ENCODE results near the gene TMEM266.
A peak's percentile ranks its signal among the peaks of the same experiment; 100 is the strongest.

The TMEM266 gene

GRCh38 chr15:76183930-76184649 lies 124.3 kb downstream of the TMEM266 start:
- DNase-seq (ENCODE audit: low read depth), result no peak

DNA sequence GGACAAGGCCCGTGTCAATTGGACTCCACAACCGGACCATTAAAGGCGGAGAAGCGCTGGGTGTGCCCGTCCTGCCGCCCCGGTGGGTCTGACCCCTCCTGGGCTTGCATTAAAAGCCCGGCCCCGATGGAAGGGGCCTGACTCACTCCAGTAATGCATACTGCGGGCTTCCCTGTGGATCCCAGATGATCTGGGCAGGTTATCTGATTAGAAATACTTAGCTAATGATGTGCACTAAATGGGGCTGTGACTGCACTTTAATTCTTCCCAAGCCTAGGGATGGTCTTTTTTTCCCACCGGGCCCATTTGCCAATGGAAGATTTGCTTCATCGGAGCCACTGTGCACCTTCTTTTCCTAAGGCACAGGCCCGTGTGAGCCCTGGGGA lies 124.9 kb downstream of the TMEM266 start:
- no peak for DNase-seq (ENCODE audit: low read depth)

- peak; percentile 50 for DNase-seq (ENCODE audit: low read depth)
These were observed 125.9 kb downstream of the TMEM266 start for GRCh38 chr15:76185716-76186115.

- no peak for DNase-seq (ENCODE audit: low read depth)
These were observed 127.4 kb downstream of the TMEM266 start for GRCh38 chr15:76187163-76187562.

DNA sequence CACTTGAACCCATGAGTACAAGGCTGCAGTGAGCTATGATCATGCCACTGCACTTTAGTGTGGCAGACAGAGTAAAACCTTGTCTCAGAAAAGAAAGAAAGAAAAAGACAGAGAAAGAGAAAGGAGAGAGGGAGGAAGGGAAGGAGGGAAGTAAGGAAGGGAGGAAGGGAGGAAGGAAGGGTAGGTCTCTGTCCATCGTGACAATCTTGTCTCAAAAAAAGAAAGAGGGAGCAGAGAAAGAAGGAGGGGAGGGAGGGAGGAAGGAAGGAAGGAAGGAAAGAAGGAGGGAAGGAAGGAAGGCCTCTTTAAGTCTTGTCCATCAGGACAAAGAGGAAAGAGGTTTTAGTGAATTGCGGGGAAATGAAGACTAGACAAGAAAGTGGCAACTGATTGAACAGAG lies 129.3 kb downstream of the TMEM266 start:
- no peak for DNase-seq (ENCODE audit: low read depth)

GRCh38 chr15:76190070-76190564 lies 130.3 kb downstream of the TMEM266 start:
- no peak for DNase-seq (ENCODE audit: low read depth)

DNA sequence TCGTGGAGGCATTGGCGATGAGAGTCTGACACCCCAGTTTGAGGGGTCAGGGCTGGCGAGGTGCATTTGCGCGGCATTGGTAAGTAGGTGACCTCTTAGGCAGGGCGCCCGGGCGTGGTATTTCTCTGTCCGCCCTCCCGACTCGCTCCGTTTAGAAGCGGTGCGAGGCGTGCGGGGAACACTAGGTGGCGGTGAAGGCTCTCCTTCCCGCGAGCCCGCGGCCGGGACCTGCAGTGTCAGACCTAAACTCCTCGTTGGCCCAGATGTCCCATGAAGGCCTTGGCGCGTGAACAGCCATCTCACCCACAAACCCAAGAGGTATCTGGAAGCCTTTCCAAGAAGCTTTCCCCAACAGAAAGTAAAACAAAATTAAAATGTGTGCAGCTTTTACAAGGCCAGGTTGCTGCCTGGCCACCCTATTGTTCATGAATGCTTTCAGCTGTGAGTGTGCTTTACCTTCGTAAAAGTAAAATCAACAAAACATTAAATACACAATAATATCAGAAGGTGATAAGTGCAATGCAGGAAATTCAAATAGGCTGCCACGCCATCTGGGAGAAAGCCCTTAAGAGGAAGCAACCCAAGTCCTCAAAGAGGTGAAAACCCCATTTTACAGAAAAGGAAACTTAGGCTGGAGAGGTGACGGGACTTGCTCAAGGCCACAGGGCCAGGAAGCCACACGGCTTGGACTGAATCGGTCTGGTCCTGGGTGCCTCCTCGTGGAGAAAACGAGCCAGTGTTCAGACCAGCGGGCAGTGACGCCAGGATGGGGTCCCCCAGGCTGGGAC lies 131.2 kb downstream of the TMEM266 start:
- DNase-seq (ENCODE audit: low read depth), result peak; percentile 64

- no peak for DNase-seq (ENCODE audit: low read depth)
These were observed 131.9 kb downstream of the TMEM266 start for GRCh38 chr15:76191539-76192244.

- no peak for DNase-seq (ENCODE audit: low read depth)
These were observed 132.9 kb downstream of the TMEM266 start for GRCh38 chr15:76192715-76193114.

GRCh38 chr15:76193934-76194333 lies 134.1 kb downstream of the TMEM266 start:
- no peak for DNase-seq (ENCODE audit: low read depth)

GRCh38 chr15:76195506-76196268 lies 135.9 kb downstream of the TMEM266 start:
- DNase-seq (ENCODE audit: low read depth), result no peak

- peak; percentile 74 for DNase-seq (ENCODE audit: low read depth)
These were observed 136.8 kb downstream of the TMEM266 start for GRCh38 chr15:76196269-76197231.

DNA sequence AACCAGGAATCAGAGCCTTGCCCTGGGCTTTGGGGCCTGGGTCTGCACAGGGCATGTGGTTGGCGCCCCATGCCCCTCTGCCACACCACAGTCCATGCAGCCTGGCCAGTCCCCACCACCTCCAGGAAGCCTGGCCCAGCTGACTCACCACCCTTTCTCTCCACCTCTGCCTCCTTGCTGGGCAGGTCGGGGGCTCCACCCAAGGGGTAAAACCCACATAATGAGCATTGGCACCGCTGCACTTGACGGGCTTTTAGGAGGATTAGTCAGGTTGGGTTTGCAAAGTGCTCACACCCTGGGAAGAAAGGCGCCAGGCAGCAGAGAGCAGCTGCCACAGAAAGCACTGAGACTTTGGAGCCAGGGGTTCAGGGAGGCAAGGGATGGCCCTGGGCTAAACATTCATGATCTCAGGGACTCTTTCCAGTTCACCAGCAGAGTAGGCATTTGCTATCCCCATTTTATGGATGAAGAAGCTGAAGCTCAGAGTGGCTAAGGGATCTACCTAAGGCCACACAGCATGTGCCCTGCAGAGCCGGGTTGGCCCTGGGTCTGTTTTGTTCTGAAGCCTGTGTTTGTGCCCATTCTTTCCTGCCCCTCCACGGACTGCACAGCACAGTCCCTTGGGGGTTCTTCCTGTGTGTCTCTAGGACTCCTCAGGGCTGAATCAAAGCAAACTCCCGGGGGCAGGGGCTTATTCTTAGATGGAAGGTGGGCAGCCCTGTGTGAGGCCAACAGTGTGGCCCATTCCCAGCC lies 138.1 kb downstream of the TMEM266 start:
- DNase-seq (ENCODE audit: low read depth), result no peak

DNA sequence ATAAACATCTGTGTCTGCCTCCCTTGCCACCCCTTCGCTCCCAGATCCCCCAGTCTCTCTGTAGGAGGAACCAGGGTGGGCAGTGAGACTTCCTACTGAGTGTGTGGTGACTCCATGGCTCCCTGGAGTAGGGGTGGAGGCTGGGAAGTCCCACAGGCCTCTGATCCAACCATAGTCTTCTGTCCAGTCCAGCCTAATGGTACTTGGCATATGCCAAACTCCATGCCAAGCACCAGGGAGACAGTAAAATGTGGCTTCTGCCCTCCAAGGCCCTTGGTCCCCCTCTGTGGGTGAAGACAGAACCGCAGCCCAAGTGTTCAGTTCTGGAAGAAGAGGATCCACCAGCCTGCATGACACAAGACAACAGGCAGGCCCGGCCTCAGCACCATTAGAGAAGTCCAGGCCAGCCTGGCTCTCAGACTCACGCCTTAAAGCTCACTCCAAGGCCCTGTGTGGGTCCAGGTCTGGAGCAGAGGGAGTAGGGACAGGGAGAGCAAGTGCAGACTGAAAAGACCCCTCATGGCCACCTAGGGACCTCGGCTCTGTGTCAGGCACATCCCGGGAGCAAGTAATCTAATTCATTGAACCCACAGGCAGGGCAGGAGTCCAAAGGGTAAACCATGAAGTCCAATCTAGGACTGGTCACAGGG lies 138.8 kb downstream of the TMEM266 start:
- no peak for DNase-seq (ENCODE audit: low read depth)

DNA sequence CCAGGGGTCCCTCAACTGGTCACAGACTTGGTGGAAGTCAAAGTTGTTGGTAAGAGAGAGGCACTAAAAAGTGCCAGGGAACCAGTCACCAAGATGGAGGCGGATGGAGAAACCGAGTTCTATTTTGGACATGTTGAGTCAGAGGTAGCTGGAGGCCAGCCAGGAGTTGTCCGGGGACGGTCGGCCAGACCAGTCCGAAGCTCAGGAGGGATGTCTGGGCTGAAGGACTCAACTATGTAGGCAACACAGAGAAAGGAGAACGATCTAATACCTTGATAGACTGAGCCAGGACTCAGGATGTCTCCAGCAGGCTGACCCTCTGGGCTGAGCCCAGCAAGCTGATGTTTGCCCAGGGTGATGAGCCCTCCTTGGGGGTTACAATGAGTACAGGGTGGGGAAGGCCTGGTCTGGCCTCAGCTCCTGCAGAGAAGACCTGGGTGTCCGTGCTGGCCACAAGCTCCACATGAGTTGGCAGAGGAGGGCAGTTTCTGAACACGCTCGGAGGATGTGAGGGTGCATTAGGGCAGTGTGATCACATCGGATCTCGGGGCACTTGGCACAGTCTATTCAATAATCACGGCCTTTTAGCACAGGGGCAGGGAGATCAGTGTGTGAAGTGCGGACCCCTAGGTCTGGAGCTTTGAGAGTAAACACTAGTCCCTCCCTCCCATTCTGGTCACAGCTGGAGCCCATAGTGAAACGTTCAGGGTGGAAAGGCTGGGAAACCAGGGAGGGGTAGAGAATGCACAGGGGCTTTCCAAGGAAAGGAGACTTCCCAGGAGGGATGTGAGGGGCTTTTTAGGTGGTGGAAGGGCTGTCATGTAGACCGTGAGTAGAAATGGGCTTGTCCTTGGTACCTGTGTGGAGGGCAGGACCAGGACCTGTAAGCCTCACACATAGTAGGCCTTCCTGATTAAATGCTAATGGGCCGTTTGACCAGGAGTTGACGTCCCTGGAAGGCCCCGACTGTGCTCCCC lies 139.6 kb downstream of the TMEM266 start:
- DNase-seq (ENCODE audit: low read depth), result peak; percentile 68

DNA sequence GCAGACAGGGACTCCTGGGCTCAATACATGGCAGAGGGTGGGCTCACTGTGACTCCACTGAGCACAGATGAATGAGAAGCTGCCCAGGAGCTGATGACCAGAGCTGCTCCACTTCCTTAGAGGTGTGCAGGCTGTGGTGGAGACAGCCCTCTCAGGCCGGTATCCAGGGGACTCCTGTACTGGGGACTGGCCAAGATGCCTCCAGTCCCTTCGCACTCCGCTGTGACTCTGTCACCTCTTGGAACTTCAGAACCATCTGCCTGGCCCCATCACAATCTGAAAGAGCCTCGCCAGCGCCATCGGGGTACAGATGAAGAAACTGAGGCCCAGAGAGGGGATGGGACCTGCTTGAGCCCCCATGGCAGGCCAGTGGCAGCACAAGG lies 140.3 kb downstream of the TMEM266 start:
- no peak for DNase-seq (ENCODE audit: low read depth)

DNA sequence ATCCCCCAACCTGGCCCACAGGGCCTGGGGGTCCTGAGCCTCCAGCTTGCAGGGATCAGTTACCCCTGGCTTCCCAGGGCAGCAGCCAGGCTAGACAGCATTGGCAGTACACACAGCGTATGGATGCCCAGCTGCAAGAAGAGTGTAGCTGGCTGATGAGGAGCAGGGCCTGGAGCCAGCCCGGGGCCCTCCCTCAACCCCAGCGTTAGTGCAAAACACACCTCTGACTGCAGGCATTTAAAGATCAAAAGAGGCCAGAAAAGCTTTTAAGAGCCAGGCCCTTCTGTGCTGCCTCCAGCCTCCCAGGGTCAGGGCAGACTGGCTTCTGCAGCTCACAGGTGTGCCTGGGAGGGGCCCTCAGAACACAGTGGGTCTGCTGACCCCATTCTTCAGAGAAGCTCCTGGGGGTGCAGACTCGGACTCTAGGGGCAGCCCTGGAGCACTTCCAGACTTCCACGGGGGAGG lies 140.9 kb downstream of the TMEM266 start:
- no peak for DNase-seq (ENCODE audit: low read depth)

Data from fibroblast of gingiva (primary cell).